ENCODE measurements around the gene EFR3B.
A peak's percentile ranks its signal among the peaks of the same experiment; 100 is the strongest.

Gene EFR3B

DNA sequence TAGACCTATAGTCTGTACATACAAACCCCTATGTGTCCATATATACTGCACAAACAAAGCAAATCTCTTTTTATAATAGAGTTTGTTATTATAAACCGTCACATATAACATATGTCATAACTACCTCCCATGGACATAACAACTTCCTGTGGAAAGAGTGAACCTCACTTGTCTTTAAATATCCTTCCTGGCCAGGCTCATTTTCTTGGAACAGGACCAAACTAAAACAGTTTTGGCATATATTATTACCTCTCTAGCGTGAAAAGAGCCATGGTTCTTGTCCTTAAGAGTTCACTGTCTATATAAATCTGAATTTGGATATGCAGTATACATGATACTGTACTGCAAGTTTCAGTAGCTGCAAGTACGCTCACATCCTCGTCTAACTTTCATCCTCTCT lies 41.8 kb upstream of the EFR3B start (continued):
- TF ChIP-seq, protein P1, sequence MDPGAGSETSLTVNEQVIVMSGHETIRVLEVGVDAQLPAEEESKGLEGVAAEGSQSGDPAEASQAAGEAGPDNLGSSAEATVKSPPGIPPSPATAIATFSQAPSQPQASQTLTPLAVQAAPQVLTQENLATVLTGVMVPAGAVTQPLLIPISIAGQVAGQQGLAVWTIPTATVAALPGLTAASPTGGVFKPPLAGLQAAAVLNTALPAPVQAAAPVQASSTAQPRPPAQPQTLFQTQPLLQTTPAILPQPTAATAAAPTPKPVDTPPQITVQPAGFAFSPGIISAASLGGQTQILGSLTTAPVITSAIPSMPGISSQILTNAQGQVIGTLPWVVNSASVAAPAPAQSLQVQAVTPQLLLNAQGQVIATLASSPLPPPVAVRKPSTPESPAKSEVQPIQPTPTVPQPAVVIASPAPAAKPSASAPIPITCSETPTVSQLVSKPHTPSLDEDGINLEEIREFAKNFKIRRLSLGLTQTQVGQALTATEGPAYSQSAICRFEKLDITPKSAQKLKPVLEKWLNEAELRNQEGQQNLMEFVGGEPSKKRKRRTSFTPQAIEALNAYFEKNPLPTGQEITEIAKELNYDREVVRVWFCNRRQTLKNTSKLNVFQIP (CRISPR knock-in tag; IDR thresholded peaks at IDR 0.05; ENCODE audit: borderline replicate concordance, low read depth): no peak
- TF ChIP-seq TOX (CRISPR knock-in tag; IDR thresholded peaks at IDR 0.05; ENCODE audit: borderline replicate concordance) (no peak), ZFP3 (CRISPR knock-in tag; IDR thresholded peaks at IDR 0.05) (no peak)

DNA sequence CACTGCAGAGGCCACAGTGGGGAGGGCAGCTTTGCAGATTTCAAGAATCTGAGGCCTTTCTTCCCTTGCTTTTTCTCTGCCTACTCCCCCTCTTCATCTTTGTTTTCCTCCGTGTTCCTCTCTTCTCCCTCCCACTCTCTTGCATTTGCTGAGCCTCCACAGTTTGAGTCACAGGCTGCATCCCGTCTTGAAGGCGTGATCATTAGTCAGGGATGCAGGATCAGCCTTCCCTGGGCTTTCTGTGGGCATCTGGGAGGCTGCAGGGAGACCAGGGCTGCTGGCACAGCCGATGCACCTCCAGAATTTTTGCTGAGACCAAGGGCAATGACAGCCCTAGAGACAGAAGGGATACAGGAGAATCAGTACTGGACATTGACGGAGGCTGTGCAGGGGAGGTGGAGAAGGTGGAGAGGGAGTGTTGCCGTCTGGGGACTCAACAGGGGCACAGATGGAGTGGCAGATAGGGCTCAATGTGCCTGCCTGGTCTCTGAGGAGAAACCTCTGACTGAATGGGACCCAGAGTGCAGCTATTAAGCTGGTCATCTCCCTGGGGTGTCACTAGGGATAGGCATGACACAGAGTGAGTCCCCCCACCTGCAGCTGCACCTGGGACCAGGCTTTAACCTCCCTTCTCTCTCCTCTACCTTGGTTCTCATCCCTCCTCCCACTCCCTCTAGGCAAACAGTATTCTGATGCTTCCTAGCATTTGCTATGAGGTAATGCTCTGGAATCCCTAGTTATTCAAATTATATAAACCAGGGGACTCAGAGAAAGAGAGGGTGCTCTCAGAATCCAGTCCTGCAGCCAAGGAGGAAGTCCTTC lies 41.2 kb upstream of the EFR3B start:
- ATAC-seq: peak; percentile 77
- TF ChIP-seq OSR1 (CRISPR knock-in tag; IDR thresholded peaks at IDR 0.05) (no peak), ZFP3 (CRISPR knock-in tag; IDR thresholded peaks at IDR 0.05) (no peak), ARNTL (CRISPR knock-in tag; IDR thresholded peaks at IDR 0.05; ENCODE audit: borderline replicate concordance, low read depth) (no peak), ZNF565 (CRISPR knock-in tag; conservative IDR thresholded peaks at IDR 0.05; ENCODE audit: low read depth) (no peak), RARB (CRISPR knock-in tag; IDR thresholded peaks at IDR 0.05) (no peak), ZNF8 (CRISPR knock-in tag; IDR thresholded peaks at IDR 0.05) (no peak), ZC3H10 (CRISPR knock-in tag; IDR thresholded peaks at IDR 0.05) (no peak), BACH2 (CRISPR knock-in tag; IDR thresholded peaks at IDR 0.05; ENCODE audit: borderline replicate concordance) (no peak), TOX (CRISPR knock-in tag; IDR thresholded peaks at IDR 0.05; ENCODE audit: borderline replicate concordance) (no peak), SNAI2 (CRISPR knock-in tag; IDR thresholded peaks at IDR 0.05) (no peak), ZNF70 (CRISPR knock-in tag; IDR thresholded peaks at IDR 0.05) (no peak), TCF4 (CRISPR knock-in tag; IDR thresholded peaks at IDR 0.05; ENCODE audit: borderline replicate concordance) (no peak), GLIS3 (CRISPR knock-in tag; IDR thresholded peaks at IDR 0.05) (no peak)
- TF ChIP-seq, protein P2, sequence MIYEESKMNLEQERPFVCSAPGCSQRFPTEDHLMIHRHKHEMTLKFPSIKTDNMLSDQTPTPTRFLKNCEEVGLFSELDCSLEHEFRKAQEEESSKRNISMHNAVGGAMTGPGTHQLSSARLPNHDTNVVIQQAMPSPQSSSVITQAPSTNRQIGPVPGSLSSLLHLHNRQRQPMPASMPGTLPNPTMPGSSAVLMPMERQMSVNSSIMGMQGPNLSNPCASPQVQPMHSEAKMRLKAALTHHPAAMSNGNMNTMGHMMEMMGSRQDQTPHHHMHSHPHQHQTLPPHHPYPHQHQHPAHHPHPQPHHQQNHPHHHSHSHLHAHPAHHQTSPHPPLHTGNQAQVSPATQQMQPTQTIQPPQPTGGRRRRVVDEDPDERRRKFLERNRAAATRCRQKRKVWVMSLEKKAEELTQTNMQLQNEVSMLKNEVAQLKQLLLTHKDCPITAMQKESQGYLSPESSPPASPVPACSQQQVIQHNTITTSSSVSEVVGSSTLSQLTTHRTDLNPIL (CRISPR knock-in tag; IDR thresholded peaks at IDR 0.05; ENCODE audit: low read depth): no peak
- TF ChIP-seq, protein P1 (CRISPR knock-in tag; IDR thresholded peaks at IDR 0.05; ENCODE audit: borderline replicate concordance, low read depth): no peak
- TF ChIP-seq, protein P3, sequence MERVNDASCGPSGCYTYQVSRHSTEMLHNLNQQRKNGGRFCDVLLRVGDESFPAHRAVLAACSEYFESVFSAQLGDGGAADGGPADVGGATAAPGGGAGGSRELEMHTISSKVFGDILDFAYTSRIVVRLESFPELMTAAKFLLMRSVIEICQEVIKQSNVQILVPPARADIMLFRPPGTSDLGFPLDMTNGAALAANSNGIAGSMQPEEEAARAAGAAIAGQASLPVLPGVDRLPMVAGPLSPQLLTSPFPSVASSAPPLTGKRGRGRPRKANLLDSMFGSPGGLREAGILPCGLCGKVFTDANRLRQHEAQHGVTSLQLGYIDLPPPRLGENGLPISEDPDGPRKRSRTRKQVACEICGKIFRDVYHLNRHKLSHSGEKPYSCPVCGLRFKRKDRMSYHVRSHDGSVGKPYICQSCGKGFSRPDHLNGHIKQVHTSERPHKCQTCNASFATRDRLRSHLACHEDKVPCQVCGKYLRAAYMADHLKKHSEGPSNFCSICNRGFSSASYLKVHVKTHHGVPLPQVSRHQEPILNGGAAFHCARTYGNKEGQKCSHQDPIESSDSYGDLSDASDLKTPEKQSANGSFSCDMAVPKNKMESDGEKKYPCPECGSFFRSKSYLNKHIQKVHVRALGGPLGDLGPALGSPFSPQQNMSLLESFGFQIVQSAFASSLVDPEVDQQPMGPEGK (CRISPR knock-in tag; IDR thresholded peaks at IDR 0.05; ENCODE audit: borderline replicate concordance): no peak
- TF ChIP-seq, protein P4, sequence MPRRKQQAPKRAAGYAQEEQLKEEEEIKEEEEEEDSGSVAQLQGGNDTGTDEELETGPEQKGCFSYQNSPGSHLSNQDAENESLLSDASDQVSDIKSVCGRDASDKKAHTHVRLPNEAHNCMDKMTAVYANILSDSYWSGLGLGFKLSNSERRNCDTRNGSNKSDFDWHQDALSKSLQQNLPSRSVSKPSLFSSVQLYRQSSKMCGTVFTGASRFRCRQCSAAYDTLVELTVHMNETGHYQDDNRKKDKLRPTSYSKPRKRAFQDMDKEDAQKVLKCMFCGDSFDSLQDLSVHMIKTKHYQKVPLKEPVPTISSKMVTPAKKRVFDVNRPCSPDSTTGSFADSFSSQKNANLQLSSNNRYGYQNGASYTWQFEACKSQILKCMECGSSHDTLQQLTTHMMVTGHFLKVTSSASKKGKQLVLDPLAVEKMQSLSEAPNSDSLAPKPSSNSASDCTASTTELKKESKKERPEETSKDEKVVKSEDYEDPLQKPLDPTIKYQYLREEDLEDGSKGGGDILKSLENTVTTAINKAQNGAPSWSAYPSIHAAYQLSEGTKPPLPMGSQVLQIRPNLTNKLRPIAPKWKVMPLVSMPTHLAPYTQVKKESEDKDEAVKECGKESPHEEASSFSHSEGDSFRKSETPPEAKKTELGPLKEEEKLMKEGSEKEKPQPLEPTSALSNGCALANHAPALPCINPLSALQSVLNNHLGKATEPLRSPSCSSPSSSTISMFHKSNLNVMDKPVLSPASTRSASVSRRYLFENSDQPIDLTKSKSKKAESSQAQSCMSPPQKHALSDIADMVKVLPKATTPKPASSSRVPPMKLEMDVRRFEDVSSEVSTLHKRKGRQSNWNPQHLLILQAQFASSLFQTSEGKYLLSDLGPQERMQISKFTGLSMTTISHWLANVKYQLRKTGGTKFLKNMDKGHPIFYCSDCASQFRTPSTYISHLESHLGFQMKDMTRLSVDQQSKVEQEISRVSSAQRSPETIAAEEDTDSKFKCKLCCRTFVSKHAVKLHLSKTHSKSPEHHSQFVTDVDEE (CRISPR knock-in tag; IDR thresholded peaks at IDR 0.05): no peak

DNA sequence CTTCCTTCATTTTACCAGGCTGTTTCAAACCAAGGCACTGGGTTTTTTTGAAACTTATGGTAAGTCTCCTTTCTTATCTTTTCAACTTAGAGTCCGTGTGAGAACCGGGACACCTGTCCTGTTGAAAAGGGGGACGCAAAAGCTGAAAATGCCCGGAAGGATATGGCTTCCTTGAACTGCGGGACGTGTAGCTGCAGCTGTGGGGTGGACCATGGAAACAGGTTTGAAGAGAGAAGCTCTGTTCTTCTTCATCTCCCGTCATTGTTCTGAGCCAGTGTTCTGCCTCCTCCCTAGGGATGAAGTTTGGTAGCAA lies 40.6 kb upstream of the EFR3B start:
- ATAC-seq: no peak
- TF ChIP-seq GLIS3 (CRISPR knock-in tag; IDR thresholded peaks at IDR 0.05): no peak
- TF ChIP-seq, protein P4 (CRISPR knock-in tag; IDR thresholded peaks at IDR 0.05): no peak
- TF ChIP-seq, protein P3 (CRISPR knock-in tag; IDR thresholded peaks at IDR 0.05; ENCODE audit: borderline replicate concordance): no peak
- TF ChIP-seq ZFP3 (CRISPR knock-in tag; IDR thresholded peaks at IDR 0.05): no peak
- TF ChIP-seq TCF4 (CRISPR knock-in tag; IDR thresholded peaks at IDR 0.05; ENCODE audit: borderline replicate concordance): no peak
- no peak for TF ChIP-seq ZNF8 (CRISPR knock-in tag; IDR thresholded peaks at IDR 0.05)

Measured in SK-N-SH treated with all-trans-retinoic acid at 6 μM for 48 hours (cell line).